Measurements from ENCODE around the gene METTL2B.
"Not testable (repeated sequence)": the region's sequence is repeated elsewhere in the genome, so short reads cannot be mapped to it uniquely, and the experiment has no call there.

The METTL2B gene

GRCh38 chr7:128453836-128454804 is 22.4 kb upstream of the METTL2B start:
- TF ChIP-seq, protein P1, sequence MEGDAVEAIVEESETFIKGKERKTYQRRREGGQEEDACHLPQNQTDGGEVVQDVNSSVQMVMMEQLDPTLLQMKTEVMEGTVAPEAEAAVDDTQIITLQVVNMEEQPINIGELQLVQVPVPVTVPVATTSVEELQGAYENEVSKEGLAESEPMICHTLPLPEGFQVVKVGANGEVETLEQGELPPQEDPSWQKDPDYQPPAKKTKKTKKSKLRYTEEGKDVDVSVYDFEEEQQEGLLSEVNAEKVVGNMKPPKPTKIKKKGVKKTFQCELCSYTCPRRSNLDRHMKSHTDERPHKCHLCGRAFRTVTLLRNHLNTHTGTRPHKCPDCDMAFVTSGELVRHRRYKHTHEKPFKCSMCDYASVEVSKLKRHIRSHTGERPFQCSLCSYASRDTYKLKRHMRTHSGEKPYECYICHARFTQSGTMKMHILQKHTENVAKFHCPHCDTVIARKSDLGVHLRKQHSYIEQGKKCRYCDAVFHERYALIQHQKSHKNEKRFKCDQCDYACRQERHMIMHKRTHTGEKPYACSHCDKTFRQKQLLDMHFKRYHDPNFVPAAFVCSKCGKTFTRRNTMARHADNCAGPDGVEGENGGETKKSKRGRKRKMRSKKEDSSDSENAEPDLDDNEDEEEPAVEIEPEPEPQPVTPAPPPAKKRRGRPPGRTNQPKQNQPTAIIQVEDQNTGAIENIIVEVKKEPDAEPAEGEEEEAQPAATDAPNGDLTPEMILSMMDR (IDR thresholded peaks at IDR 0.05; ENCODE audit: poor library complexity, severe bottlenecking) = no peak
- no peak for DNase-seq (ENCODE audit: low spot score)
- H3K27ac ChIP-seq (ENCODE audit: poor library complexity, severe bottlenecking) = no peak overlapping the region
- H3K36me3 ChIP-seq (ENCODE audit: low read depth) = peaks cover 14% of the 10 kb centered on the region
- no peaks in the 10 kb centered on the region for H3K4me1 ChIP-seq (ENCODE audit: insufficient read depth, poor library complexity, severe bottlenecking)
- H3K4me3 ChIP-seq (ENCODE audit: severe bottlenecking) = no peak overlapping the region
- no peaks in the 10 kb centered on the region for H3K9me3 ChIP-seq (ENCODE audit: severe bottlenecking)
- no peak for ATAC-seq (ENCODE audit: low read depth)
- H3K27me3 ChIP-seq (ENCODE audit: insufficient read depth, poor library complexity, severe bottlenecking) = no peaks in the 10 kb centered on the region

DNA sequence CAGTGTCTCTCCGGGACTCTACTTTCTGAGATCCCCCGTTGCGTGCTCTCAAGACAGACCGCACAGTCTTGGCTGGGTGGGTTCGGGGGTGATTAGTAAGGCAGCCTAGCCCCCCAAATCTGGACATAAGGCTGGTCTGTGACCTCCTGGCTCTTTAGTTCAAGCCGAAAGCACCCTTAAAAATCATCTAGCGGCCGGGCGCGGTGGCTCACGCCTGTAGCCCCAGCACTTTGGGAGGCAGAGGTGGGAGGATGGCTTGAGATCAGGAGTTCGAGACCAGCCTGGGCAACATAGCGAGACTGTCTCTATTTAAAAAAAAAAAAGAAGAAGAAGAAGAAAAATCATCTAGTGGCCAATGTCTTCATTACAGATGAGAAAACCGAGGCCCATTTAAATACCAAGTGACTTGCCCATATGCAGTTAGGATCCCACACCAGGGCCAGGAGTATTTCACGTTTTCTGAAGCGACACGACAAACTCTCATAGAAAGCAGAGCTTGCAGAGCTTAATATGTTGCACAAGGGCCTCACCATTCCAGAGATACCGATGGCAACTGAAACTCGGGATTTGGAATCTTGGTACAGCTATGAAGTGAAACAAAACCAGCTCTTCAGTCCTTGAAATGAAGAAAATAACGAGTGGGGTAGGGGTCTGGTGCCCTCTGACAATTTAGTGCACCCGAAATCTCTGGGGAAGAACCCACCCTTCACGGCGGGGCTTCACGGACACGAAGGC is 21.6 kb upstream of the METTL2B start:
- DNase-seq (ENCODE audit: low spot score) (no peak), ATAC-seq (ENCODE audit: low read depth) (no peak; the same call in 2 of the 3 replicates)
- Histone ChIP-seq H3K36me3 (ENCODE audit: low read depth) (peaks cover 14% of the 10 kb centered on the region), H3K27ac (ENCODE audit: poor library complexity, severe bottlenecking) (peak overlapping the region; percentile 53), H3K4me3 (ENCODE audit: severe bottlenecking) (peak overlapping the region; percentile 64), H3K4me1 (ENCODE audit: insufficient read depth, poor library complexity, severe bottlenecking) (no peaks in the 10 kb centered on the region), H3K9me3 (ENCODE audit: severe bottlenecking) (no peaks in the 10 kb centered on the region), H3K27me3 (ENCODE audit: insufficient read depth, poor library complexity, severe bottlenecking) (no peaks in the 10 kb centered on the region)
- TF ChIP-seq, protein P1 (IDR thresholded peaks at IDR 0.05; ENCODE audit: poor library complexity, severe bottlenecking) = no peak

DNA sequence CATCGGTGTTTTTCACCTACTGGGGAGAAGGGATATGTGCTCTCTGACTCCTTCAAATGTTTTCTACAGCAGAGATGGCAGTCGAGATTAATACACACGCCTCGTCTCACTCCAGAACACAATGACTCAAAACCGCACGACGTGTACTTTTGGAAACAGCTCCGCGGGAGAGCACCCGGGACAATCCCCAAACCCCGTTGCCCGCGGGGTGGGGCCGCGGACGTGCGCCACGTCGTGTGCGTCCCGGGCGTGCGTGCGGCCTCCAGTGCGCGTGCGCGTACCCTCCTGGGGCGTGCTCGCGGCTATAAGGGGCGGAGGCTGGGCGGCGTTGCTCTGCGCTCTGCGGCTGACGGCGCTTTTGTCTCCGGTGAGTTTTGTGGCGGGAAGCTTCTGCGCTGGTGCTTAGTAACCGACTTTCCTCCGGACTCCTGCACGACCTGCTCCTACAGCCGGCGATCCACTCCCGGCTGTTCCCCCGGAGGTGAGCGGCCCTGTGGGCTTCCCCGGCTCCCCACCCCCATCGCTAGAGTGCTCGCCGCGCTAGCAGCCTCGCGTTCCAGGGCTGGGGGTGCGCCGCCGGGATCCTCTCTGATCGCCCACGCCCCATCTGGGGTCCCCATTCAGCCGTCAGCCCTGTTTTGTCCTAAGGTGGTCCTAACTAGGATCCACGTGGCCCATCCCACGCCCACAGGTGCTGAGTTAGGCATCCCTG is 20.8 kb upstream of the METTL2B start, which contains the start of gene HILPDA:
Gene HILPDA (plus strand): TSS at position 336 of the 712 bp plus-strand sequence. CDS start 1,391 bp downstream, outside the sequence.
- no peaks in the 10 kb centered on the region for H3K4me1 ChIP-seq (ENCODE audit: insufficient read depth, poor library complexity, severe bottlenecking)
- peak within 1 kb of the TSS; percentile 53 for H3K27ac ChIP-seq (ENCODE audit: poor library complexity, severe bottlenecking)
- DNase-seq (ENCODE audit: low spot score) (peak; percentile 87), ATAC-seq (ENCODE audit: low read depth) (peak; percentile 89)
- peak within 1 kb of the TSS; percentile 64 for H3K4me3 ChIP-seq (ENCODE audit: severe bottlenecking)
- TF ChIP-seq, protein P1 (IDR thresholded peaks at IDR 0.05; ENCODE audit: poor library complexity, severe bottlenecking) = no peak
- H3K36me3 ChIP-seq (ENCODE audit: low read depth) = peaks cover 14% of the 10 kb centered on the region
- H3K27me3 ChIP-seq (ENCODE audit: insufficient read depth, poor library complexity, severe bottlenecking) = no peaks in the 10 kb centered on the region
- H3K9me3 ChIP-seq (ENCODE audit: severe bottlenecking) = no peaks in the 10 kb centered on the region

- H3K9me3 ChIP-seq (ENCODE audit: severe bottlenecking) = no peaks in the 10 kb centered on the region
- TF ChIP-seq, protein P1 (IDR thresholded peaks at IDR 0.05; ENCODE audit: poor library complexity, severe bottlenecking) = no peak
- peak overlapping the region; percentile 64 for H3K4me3 ChIP-seq (ENCODE audit: severe bottlenecking)
- DNase-seq (ENCODE audit: low spot score) (no peak), ATAC-seq (ENCODE audit: low read depth) (peak; percentile 44; the same call in 2 of the 3 replicates)
- no peaks in the 10 kb centered on the region for H3K4me1 ChIP-seq (ENCODE audit: insufficient read depth, poor library complexity, severe bottlenecking)
- peak overlapping the region; percentile 53 for H3K27ac ChIP-seq (ENCODE audit: poor library complexity, severe bottlenecking)
- H3K36me3 ChIP-seq (ENCODE audit: low read depth) = peaks cover 14% of the 10 kb centered on the region
- H3K27me3 ChIP-seq (ENCODE audit: insufficient read depth, poor library complexity, severe bottlenecking) = no peaks in the 10 kb centered on the region
Observed at GRCh38 chr7:128456255-128456725, 20.3 kb upstream of the METTL2B start.

DNA sequence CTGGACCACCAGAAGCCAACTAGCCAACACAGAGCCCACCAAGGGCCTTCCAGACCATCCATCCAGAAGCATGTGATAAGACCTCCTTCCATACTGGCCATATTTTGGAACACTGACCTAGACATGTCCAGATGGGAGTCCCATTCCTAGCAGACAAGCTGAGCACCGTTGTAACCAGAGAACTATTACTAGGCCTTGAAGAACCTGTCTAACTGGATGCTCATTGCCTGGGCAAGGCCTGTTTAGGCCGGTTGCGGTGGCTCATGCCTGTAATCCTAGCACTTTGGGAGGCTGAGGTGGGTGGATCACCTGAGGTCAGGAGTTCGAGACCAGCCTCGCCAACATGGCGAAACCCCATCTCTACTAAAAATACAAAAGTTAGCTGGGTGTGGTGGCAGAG is 19.2 kb upstream of the METTL2B start:
- H3K4me1 ChIP-seq (ENCODE audit: insufficient read depth, poor library complexity, severe bottlenecking); DNase-seq (ENCODE audit: low spot score); H3K27ac ChIP-seq (ENCODE audit: poor library complexity, severe bottlenecking); ATAC-seq (ENCODE audit: low read depth); H3K9me3 ChIP-seq (ENCODE audit: severe bottlenecking); H3K27me3 ChIP-seq (ENCODE audit: insufficient read depth, poor library complexity, severe bottlenecking): not testable (repeated sequence)
- Histone ChIP-seq H3K4me3 (ENCODE audit: severe bottlenecking) (peak overlapping the region; percentile 64), H3K36me3 (ENCODE audit: low read depth) (peaks cover 14% of the 10 kb centered on the region)

Measured in RWPE2 (cell line).